ENCODE measurements around the gene HSD11B2.

Gene HSD11B2

DNA sequence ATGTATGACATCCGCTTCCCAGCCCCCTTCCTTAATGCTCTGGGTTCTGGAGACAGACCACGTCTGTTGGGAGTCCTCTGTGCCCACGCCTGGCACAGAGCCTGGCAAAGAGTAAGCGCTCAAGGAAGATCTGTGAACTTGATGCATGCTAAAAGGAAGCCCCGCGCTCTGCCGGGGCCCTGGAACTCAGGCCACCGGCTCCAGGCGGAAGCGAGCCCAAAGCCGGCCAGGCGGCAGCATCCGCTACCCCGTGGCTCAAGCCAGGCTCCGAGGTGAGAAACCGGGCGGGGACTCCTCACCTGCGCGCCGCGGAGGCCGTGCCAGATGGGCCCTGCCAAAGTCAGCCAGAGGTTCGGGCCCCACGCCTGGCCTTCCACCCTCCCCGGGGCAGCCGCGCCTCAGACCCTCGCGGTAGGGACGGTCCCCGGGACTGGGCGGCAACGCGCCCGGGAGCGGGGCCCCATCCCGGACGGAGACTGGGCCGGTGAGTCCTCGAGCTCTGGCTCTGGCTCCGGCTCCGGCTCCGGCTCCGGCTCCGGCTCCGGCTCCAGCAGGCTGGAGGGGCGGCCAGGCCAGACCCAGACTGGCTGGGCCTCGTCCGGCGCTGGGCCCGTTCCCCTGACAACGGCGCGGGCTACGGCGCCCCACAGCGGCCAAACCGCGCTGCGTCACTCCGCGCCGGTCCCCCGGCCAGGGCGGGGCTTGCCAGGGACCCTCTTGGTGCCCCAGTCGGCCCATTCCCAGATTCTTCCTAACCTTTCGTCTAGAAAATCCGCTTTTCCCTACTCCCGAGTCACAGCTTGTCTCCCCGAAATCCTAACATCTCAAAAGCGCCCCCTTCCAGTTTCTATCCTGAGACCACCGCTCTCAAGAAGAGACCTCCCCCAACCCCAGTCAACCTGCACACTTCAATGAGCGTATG lies 14.8 kb upstream of the HSD11B2 start, which contains the start of gene ZDHHC1:
Gene ZDHHC1 (minus strand): TSS at position 606 of the 922 bp plus-strand sequence. CDS start 8,702 bp downstream, outside the sequence.
- DNase-seq = peak; percentile 29 to 60

DNA sequence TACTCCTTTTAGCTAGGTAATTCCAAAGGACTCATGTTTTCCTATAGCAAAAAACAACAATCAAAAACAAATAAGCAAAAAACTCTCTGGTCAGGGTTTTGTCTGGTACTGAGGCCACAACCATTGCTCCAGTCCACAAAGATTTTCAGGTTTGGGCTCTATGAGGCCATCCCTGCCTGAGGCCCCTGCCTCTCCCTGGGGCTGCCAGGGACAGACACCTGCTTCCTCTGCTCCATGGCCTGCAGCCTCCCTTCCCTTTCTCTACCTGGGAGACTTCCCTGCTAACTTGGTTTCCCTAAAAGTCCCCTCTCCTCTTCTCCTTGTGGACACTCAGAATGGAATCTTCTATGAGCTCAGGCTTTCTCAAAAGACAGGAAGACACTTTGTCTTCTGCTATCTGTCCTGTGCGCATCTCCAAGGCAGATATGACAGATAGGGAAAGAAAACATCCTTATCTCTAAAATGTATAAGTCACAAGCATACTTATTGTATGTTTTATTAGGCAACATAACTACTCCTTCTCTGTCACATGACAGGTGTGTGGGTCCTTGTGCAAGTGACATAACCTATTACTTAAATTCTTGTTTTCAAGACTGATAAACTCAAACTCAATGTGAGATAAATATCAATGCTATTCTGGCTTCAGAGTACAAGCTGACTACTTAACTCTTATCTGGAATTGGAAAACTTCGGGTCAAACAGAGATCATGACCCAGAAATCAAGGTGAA lies 13.4 kb upstream of the HSD11B2 start:
- DNase-seq = no peak

DNA sequence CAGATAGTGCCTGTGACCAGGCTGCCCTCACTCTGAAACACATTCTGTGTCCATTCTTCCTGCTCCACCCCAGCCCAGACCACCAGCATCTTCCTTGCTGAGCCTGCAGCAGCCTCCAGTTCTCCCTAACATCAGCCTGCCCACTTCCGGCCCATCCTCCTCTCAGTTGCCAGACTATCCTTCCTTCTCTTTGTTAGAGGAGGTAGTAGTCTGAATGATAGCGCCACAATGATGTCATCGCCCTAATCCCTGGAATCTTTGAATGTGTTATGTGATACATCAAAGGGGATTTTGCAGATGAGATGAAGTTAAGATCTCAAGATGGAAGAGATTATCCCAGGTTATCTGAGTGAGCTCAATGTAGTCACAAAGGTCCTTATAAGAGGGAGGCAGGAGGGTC lies 11.4 kb upstream of the HSD11B2 start:
- DNase-seq = peak in 1 of 2 experiments; percentile 77

GRCh38 chr16:67419931-67420330 lies 11.0 kb upstream of the HSD11B2 start:
- peak in 1 of 2 experiments; percentile 67 for DNase-seq

DNA sequence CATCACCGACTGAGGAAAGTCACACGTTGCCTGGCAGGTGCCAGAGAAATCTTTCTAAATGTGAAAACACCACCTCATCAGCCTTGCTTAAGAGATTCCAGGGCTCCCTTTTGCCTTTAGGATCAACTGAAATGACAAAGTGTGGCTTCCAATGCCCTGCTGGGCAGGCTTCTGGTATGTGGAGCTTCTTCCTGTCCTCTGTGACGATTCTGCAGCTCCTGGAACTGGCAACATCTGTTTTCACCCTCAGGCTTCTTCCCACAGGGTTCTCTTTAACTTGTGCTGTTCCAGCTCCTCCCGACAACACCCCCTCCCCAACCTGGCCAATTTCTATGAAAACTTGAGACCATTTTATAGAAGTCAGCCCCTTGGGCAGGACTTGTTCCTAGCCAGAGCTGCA lies 9.9 kb upstream of the HSD11B2 start:
- DNase-seq = no peak

DNA sequence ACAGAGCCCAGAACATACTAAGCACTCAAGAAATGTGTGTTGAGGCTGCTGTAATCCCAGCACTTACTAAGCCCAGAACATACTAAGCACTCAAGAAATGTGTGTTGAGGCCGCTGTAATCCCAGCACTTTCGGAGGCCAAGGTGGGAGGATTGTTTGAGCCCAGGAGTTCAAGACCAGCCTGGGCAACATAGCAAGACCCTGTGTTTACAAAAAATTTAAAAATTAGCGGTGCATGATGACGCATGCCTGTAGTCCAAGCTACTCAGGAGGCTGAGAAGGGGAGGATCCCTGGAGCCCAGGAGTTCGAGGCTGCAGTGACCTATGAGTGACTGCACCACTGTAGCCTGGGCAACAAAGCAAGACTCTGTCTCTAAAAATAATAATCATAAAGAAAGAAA lies 7.9 kb upstream of the HSD11B2 start:
- DNase-seq = no peak

DNA sequence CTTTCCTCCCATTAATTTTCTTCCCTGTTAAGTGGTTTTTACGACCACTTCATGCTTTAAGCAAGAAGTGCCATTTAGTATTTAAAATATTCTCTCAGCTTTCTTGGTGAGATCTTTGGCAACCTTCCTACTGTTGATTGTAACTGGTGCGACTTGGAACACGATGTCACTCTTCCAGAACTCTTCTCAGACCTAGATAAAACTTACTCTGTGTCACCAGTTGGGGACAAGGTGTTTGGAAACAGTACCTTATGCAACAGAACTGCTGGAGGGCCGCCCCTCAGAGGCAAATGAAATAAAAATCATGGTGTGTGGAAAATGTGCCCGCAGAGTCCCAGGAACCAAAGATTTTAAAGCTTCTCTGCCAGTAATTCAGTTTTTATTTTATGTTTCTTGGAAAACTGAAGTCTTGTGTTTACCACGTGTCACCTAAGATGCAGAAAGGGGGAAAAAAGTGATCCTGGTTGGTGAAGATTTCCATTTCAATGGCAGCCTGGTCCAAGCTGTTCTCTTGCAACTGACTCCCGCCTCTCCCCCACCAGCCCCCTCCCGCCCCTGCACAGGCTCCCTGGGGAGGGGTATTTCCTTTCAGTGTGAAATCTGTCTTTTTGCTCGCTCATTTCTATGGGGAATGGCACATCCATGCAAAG lies 7.2 kb upstream of the HSD11B2 start:
- DNase-seq = no peak

DNA sequence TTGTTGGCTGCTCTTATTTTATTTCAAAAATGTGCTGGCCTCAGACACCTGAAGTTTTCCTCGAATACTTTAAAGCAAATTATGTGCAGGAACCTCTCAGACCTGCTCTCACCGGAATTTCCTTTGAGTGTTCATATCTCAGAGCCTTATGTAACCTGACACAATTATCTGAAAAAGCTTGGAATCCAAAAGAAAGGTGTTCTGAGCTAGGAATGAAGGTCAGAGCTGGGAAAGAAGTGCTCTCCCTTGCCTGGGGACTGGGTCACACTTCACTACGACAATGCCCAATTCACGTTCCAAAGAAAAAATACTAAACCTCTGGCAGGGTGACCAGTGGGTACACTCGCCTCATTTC lies 6.7 kb upstream of the HSD11B2 start:
- DNase-seq = no peak

DNA sequence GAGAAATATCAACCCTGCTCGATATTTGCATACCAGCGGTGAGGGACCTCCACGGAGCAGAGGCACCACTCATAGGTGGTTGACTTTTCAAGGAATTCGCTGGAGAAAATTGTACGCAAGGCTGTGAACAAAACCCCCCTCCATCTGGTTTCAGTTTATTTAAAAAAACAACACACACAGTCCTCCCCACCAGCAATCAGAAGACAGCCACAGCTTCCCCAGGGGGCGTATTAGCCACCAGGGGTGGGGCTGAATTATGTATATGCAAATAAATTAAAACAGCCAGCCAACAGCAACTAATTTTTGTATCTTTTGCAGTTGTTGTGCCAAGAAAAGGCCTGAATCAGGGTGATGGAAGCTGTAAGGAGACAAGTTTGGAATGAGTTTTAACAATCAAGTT lies 5.9 kb upstream of the HSD11B2 start:
- no peak for DNase-seq

GRCh38 chr16:67425580-67425979 lies 5.3 kb upstream of the HSD11B2 start:
- peak; percentile 83 to 91 for DNase-seq

GRCh38 chr16:67426022-67426421 lies 4.9 kb upstream of the HSD11B2 start:
- no peak for DNase-seq

GRCh38 chr16:67426950-67427349 lies 4.0 kb upstream of the HSD11B2 start:
- DNase-seq = no peak

DNA sequence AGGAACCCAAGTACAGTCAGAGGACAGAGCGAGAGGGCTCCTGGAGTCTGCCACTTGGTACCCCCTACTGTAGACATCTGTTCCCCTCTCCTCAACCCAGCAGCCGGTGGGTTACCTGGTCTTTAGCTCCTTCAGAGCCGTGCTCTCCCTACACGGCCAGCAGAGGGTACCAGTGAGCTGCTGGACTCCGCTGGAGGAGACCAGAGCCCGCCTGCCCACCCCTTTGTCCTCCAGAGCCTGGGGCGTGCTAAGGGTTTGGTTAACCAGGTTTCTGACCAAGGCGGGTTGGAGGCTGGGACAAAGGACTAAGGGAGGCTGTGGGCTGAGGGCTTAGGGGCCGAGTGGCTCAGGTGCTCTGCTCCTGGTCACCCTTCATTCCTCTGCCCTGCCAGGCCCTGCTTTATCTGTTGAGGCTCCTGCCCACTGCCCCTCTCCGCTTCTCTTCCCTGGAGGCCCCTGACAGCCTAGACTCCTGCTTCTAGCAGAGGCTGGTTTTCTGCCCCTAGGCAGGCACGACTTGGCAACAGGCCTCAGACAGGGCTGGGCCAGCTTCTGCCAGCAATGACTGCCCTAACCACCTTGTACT lies 2.7 kb upstream of the HSD11B2 start:
- DNase-seq = peak; percentile 88 to 93

DNA sequence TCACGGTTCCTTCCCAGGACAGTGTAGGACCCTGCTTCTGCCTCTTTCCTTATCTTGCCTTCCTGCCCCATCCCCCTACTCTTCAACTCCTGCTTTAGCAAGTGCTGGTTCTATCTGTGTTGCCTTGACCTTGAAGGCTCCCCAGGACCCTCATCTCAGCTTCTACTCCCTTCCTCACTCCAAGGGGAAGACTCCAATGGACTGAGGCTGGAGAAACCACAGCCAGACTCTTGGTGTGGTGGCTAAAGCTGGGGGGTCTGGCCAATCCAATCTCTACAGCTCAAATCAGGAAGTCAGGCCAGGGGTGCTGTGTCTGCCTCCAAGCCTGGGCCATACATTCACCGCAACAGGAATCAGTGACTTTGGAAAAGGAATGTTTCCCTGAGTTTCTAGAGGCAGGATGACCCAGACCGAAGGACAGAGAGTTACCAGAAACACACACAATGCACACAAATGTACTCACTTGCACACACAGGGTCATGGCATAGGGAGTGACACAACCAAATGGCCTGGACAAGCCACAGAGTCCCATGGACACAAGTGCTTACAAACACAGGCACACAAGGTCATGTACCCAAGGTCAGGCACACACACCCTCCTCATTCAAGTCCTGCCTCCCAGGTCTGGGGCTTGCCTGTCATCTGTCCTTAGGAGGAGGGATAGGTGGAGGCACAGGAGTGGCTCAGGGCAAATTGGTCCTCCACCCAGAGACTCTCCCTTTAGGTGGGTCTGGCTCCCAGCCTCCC lies 1.7 kb upstream of the HSD11B2 start:
- DNase-seq = no peak

- no peak for DNase-seq
Measured at GRCh38 chr16:67429799-67430503, 970 bp upstream of the HSD11B2 start.

DNA sequence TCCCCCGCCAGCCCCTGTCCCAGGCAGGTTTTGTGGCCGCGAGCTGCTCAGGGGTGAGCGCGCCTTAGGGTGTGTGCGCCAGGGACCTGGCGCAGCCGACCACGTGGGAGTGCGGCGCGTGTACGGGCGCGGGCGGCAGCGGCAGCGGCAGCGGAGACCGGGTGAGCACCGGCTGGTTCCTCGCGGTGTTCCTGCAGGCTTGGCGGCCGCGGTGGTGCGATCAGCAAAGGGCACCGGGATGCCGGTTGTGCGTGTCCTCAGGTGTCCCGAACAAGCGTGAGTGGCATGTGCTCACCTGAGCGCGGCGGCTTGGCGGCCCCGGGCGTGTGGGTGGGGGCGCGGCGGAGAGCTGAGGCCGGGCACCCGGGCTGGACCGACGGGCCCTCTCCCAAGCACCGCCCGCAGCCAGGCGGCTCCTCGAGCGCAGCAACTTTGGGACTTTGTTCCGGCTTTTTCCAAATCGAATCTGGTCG lies 381 bp upstream of the HSD11B2 start:
- DNase-seq = peak in 1 of 2 experiments; percentile 49

- DNase-seq = peak; percentile 24 to 59
Measured at GRCh38 chr16:67431775-67432505, 1.0 kb downstream of the HSD11B2 start.

GRCh38 chr16:67432506-67432890 lies 1.6 kb downstream of the HSD11B2 start:
- DNase-seq = no peak

DNA sequence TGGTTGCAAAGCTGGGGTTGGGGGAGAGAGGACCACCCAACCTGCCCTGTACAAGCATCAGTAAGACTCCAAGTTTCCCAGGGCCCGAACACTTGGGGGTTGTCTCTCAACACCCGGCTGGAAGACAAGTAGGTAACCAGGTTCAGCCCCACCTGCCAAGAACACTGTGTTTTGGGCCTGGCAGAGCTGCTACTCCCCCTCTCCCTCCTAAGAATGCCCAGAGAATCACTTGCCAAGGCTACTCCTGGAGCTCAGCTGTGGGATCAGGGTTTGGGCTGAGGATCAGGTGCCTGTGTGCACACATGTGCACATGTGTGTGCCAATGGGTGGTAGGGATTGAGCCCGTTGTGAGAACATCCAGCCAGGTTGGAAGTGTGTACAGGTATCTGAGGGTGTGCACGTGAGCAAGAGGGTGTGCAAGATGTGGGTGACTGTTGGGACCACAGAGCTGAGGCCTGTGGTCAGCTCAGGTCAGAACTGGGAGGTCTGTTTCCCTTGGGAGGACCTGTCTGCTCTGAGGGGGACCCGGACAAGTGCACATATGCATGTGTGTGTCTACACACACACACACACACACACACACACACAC lies 2.3 kb downstream of the HSD11B2 start:
- DNase-seq = no peak

DNA sequence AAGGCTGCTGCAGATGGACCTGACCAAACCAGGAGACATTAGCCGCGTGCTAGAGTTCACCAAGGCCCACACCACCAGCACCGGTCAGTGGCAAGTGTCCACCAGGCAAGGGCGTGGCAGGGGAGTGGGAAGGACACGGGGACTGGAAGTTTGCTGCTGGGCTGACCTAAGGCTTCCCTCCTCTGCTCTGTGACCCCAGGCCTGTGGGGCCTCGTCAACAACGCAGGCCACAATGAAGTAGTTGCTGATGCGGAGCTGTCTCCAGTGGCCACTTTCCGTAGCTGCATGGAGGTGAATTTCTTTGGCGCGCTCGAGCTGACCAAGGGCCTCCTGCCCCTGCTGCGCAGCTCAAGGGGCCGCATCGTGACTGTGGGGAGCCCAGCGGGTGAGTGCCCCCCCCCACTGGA lies 4.8 kb downstream of the HSD11B2 start:
- no peak for DNase-seq

All from NCI-H524 (cell line).